HEK293 (cell line): Measurements from ENCODE around the gene RPS6KC1.

Experiments used
- ZNF513 ChIP-seq: fragments of 450-650 bp; IDR thresholded peaks from 2 replicates; pipeline ENCODE4 v1.5.1; 2018; ENCODE audit warnings: missing biosample characterization, missing genetic modification characterization
- TF ChIP-seq, protein P1 (sequence below): fragments of 450-650 bp; formaldehyde crosslinking; IDR thresholded peaks from 2 replicates; pipeline ENCODE4 v1.5.1; 2016; ENCODE audit warnings: missing biosample characterization, missing genetic modification characterization

DNA sequence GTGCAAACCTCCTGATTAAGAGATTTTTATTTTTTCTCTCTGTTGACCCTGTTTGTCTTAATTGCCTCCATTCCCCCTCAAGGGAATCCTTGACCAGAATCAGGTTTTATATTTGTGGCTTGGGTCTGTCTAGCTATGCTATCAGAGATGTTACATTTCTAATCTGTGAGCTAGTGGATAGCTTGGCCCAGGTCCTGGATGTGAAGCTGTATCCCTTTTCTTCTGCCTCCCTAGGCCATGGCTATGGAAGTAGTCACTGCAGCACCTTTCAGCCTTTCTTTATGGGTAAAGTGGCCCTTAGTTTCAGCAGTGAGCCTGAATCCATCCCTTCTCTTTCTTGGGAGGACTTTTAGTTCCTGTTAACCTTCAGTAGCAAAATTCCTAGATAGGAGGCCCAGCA, 18.4 kb upstream of the RPS6KC1 start:
- TF ChIP-seq, protein P1, sequence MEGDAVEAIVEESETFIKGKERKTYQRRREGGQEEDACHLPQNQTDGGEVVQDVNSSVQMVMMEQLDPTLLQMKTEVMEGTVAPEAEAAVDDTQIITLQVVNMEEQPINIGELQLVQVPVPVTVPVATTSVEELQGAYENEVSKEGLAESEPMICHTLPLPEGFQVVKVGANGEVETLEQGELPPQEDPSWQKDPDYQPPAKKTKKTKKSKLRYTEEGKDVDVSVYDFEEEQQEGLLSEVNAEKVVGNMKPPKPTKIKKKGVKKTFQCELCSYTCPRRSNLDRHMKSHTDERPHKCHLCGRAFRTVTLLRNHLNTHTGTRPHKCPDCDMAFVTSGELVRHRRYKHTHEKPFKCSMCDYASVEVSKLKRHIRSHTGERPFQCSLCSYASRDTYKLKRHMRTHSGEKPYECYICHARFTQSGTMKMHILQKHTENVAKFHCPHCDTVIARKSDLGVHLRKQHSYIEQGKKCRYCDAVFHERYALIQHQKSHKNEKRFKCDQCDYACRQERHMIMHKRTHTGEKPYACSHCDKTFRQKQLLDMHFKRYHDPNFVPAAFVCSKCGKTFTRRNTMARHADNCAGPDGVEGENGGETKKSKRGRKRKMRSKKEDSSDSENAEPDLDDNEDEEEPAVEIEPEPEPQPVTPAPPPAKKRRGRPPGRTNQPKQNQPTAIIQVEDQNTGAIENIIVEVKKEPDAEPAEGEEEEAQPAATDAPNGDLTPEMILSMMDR (tag by site-specific recombination), result no peak
- TF ChIP-seq ZNF513 (tag by site-specific recombination), result no peak
